IMR-90 (cell line): ENCODE data around the gene IFNA16. TPM values are rescaled to one million over a fixed set of nuclear protein-coding genes. Genes with fewer than 3 reads are reported as not detected.

ENCODE experiments used
- ATAC-seq: fragments of 200-7000 bp; cut with Tn5 transposase; 2 replicates; pipeline ENCODE4 v1.9.1; 2020; ENCODE audit warnings: low read depth, mild to moderate bottlenecking, moderate library complexity
- BruUV-seq: library from RNA; stranded (reverse); fragments of 400-500 nt; replicated peaks from 2 replicates; lab custom pipeline; 2021; lab: Mats Ljungman, UMichigan
- CTCF ChIA-PET: fragments of 300-600 bp; formaldehyde crosslinking; extraction: SDS; loops from one replicate; lab custom pipeline; 2021; ENCODE audit warnings: antibody characterized with exemption; lab: Yijun Ruan, JAX
- POLR2A ChIA-PET: fragments of 300-600 bp; sonication (Branson Sonifier 250); formaldehyde crosslinking; loops from one replicate; lab custom pipeline; 2022; ENCODE audit warnings: antibody characterized with exemption; ENCODE audit not compliant: unreplicated experiment; lab: Charles Lee
- DNase-seq: peaks from one replicate; pipeline ENCODE4 v3.0.0; 2013
- H2AFZ ChIP-seq: replicated peaks from 2 replicates; pipeline ENCODE3; 2013; ENCODE audit warnings: low read length, mild to moderate bottlenecking; ENCODE audit not compliant: poor library complexity
- H2AK5ac ChIP-seq: 2 replicates; pipeline ENCODE4 v1.6.1; 2013; ENCODE audit warnings: low read depth, low read length, inconsistent platforms
- H2AK9ac ChIP-seq: replicated peaks from 2 replicates; pipeline ENCODE3; 2013; ENCODE audit warnings: mild to moderate bottlenecking, low read depth, low read length, moderate library complexity; ENCODE audit not compliant: poor library complexity
- H2BK120ac ChIP-seq: 2 replicates; pipeline ENCODE4 v1.6.1; 2013; ENCODE audit warnings: low read depth, low read length, inconsistent platforms
- H2BK15ac ChIP-seq: 3 replicates; pipeline ENCODE4 v1.6.1; 2013; ENCODE audit warnings: low read depth, low read length, inconsistent platforms
- H2BK20ac ChIP-seq: 2 replicates; pipeline ENCODE4 v1.6.1; 2013; ENCODE audit warnings: low read depth, mild to moderate bottlenecking, inconsistent platforms, low read length, moderate library complexity
- H2BK5ac ChIP-seq: 2 replicates; pipeline ENCODE4 v1.6.1; 2013; ENCODE audit warnings: mild to moderate bottlenecking, low read depth, low read length, inconsistent platforms; ENCODE audit not compliant: poor library complexity, severe bottlenecking
- H3K14ac ChIP-seq: replicated peaks from 2 replicates; pipeline ENCODE4 v1.6.1; 2013; ENCODE audit warnings: low read depth, low read length, inconsistent platforms
- H3K18ac ChIP-seq: 2 replicates; pipeline ENCODE4 v1.6.1; 2013; ENCODE audit warnings: low read depth, low read length, control low read depth
- H3K23ac ChIP-seq: 2 replicates; pipeline ENCODE4 v1.6.1; 2013; ENCODE audit warnings: low read depth, low read length, inconsistent platforms
- H3K27ac ChIP-seq: 2 replicates; pipeline ENCODE4 v1.5.1; 2013; ENCODE audit warnings: mild to moderate bottlenecking, control low read depth, low read length; ENCODE audit not compliant: insufficient read depth
- H3K27me3 ChIP-seq: 2 replicates; pipeline ENCODE4 v1.6.1; 2013; ENCODE audit warnings: low read length; ENCODE audit not compliant: control insufficient read depth, insufficient read depth
- H3K36me3 ChIP-seq: 2 replicates; pipeline ENCODE4 v1.6.1; 2013; ENCODE audit warnings: low read length, mixed read lengths; ENCODE audit not compliant: control insufficient read depth, insufficient read depth
- H3K4ac ChIP-seq: 2 replicates; pipeline ENCODE4 v1.6.1; 2013; ENCODE audit warnings: low read depth, low read length, inconsistent platforms
- H3K4me1 ChIP-seq: 2 replicates; pipeline ENCODE4 v1.6.1; 2013; ENCODE audit warnings: low read length, mixed read lengths; ENCODE audit not compliant: control insufficient read depth, insufficient read depth
- H3K4me2 ChIP-seq: 2 replicates; pipeline ENCODE4 v1.6.1; 2013; ENCODE audit warnings: low read depth, mild to moderate bottlenecking, control low read depth, low read length, moderate library complexity
- H3K4me3 ChIP-seq: 2 replicates; pipeline ENCODE4 v1.5.1; 2013; ENCODE audit warnings: low read depth, mild to moderate bottlenecking, control low read depth, low read length, moderate library complexity; ENCODE audit not compliant: insufficient read depth
- H3K56ac ChIP-seq: 2 replicates; pipeline ENCODE4 v1.6.1; 2013; ENCODE audit warnings: low read length, inconsistent platforms; ENCODE audit not compliant: insufficient read depth; ENCODE audit errors: extremely low read depth
- H3K79me1 ChIP-seq, 2 experiments: 2 replicates each; pipeline ENCODE4 v1.6.1; 2013; ENCODE audit warnings: low read length in 2 of 2, inconsistent platforms in 1 of 2, low read depth in 1 of 2
- H3K9ac ChIP-seq: 2 replicates; pipeline ENCODE4 v1.6.1; 2013; ENCODE audit warnings: low read depth, low read length, control low read depth
- H3K9me1 ChIP-seq: 2 replicates; pipeline ENCODE4 v1.6.1; 2013; ENCODE audit warnings: low read length, inconsistent platforms; ENCODE audit not compliant: insufficient read depth
- H3K9me3 ChIP-seq: 2 replicates; pipeline ENCODE4 v1.6.1; 2013; ENCODE audit warnings: low read length; ENCODE audit not compliant: control insufficient read depth, insufficient read depth
- H4K20me1 ChIP-seq: 2 replicates; pipeline ENCODE4 v1.6.1; 2013; ENCODE audit warnings: low read length, inconsistent platforms; ENCODE audit not compliant: insufficient read depth
- H4K5ac ChIP-seq: 2 replicates; pipeline ENCODE4 v1.6.1; 2013; ENCODE audit warnings: mild to moderate bottlenecking, low read depth, low read length, control low read depth
- H4K8ac ChIP-seq, 2 experiments: 2 replicates each; pipeline ENCODE4 v1.6.1; 2013; ENCODE audit warnings: low read depth in 2 of 2, low read length in 2 of 2, control low read depth in 1 of 2, inconsistent platforms in 1 of 2
- H4K91ac ChIP-seq: 2 replicates; pipeline ENCODE4 v1.6.1; 2013; ENCODE audit warnings: low read depth, low read length, inconsistent platforms; ENCODE audit not compliant: insufficient read depth
- BHLHE40 ChIP-seq: fragments of 150-350 bp; IDR thresholded peaks from 2 replicates; pipeline ENCODE4 v1.6.1; 2016; ENCODE audit warnings: mild to moderate bottlenecking, low read depth, low read length
- CEBPB ChIP-seq: IDR thresholded peaks from 2 replicates; pipeline ENCODE4 v1.6.1; 2012; ENCODE audit warnings: low read depth, low read length, improper control_type of control experiment
- CHD1 ChIP-seq: IDR thresholded peaks from 2 replicates; pipeline ENCODE4 v1.6.1; 2012; ENCODE audit warnings: low read depth, low read length, improper control_type of control experiment
- FOS ChIP-seq: fragments of 150-350 bp; IDR thresholded peaks from 2 replicates; pipeline ENCODE4 v1.6.1; 2016; ENCODE audit warnings: low read depth, low read length
- MAFK ChIP-seq: IDR thresholded peaks from 2 replicates; pipeline ENCODE4 v1.6.1; 2012; ENCODE audit warnings: low read depth, low read length, improper control_type of control experiment
- MAZ ChIP-seq: IDR thresholded peaks from 2 replicates; pipeline ENCODE4 v1.6.1; 2012; ENCODE audit warnings: low read depth, mild to moderate bottlenecking, low read length, improper control_type of control experiment, moderate library complexity, borderline replicate concordance
- MXI1 ChIP-seq: IDR thresholded peaks from 2 replicates; pipeline ENCODE4 v1.6.1; 2012; ENCODE audit warnings: low read depth, mild to moderate bottlenecking, low read length, moderate library complexity, borderline replicate concordance
- NFE2L2 ChIP-seq: fragments of 150-350 bp; IDR thresholded peaks from 2 replicates; pipeline ENCODE4 v1.6.1; 2016; ENCODE audit warnings: low read depth, mild to moderate bottlenecking, low read length
- POLR2A ChIP-seq: IDR thresholded peaks from 2 replicates; pipeline ENCODE4 v1.6.1; 2012; ENCODE audit warnings: mild to moderate bottlenecking, low read depth, low read length
- RCOR1 ChIP-seq: IDR thresholded peaks from 2 replicates; pipeline ENCODE4 v1.6.1; 2012; ENCODE audit warnings: mild to moderate bottlenecking, low read length, improper control_type of control experiment; ENCODE audit not compliant: insufficient replicate concordance
- RFX5 ChIP-seq: IDR thresholded peaks from 2 replicates; pipeline ENCODE4 v1.8.0; 2012; ENCODE audit warnings: low read depth, mild to moderate bottlenecking, low read length, moderate library complexity
- dilution Hi-C: fragments of 300-500 bp; cut with HindIII; formaldehyde crosslinking; loops from one replicate; pipeline ENCODE4 v1.14.3; 2018; ENCODE audit warnings: low sequenced_read_pairs; ENCODE audit not compliant: unreplicated experiment
- in situ Hi-C: fragments of 300-500 bp; cut with MboI; formaldehyde crosslinking; loops from 3 replicates; pipeline ENCODE4 v1.14.3; 2019; ENCODE audit warnings: low sequenced_read_pairs, inconsistent platforms, mixed read lengths
- intact Hi-C: fragments of 100-400 bp; cut with micrococcal nuclease; formaldehyde crosslinking; loops from 2 replicates; pipeline ENCODE4 v1.10.0; 2022
- polyA plus RNA-seq, 3 experiments: library from polyadenylated mRNA; depleted of rRNA; stranded (reverse); fragments of >200 nt; gene quantifications; 2 replicates each; pipeline ENCODE4 v1.2.3, GENCODE V29; 2012; ENCODE audit warnings: low replicate concordance in 1 of 3
- total RNA-seq: library from RNA; depleted of rRNA; stranded (reverse); fragments of >200 nt; gene quantifications from 2 replicates; pipeline ENCODE4 v1.2.3, GENCODE V29; 2012
- TF ChIP-seq, protein P1 (sequence below): fragments of 150-350 bp; IDR thresholded peaks from 2 replicates; pipeline ENCODE4 v1.6.1; 2016; ENCODE audit warnings: low read depth, mild to moderate bottlenecking, low read length, moderate library complexity, borderline replicate concordance
- TF ChIP-seq, protein P2 (sequence below): conservative IDR thresholded peaks from 2 replicates; pipeline ENCODE4 v1.5.1; 2012; ENCODE audit warnings: mild to moderate bottlenecking, low read depth, low read length, improper control_type of control experiment

IFNA16 gene
- total and polyA plus RNA-seq, 2 of the 4 experiments (the other 2 are of a cell fraction), result not detected

GRCh38 chr9:21205204-21205603 is 11.9 kb downstream of the IFNA16 start:
- CTCF ChIA-PET, result no interaction called here
- BruUV-seq, result no TSS peak

More at GRCh38 chr9:21205204-21205603, 11.9 kb downstream of the IFNA16 start:
- Histone ChIP-seq H3K27ac (no peak overlapping the region), H3K36me3 (no peaks in the 10 kb centered on the region), H3K79me1 (no peaks in the 10 kb centered on the region), H2BK5ac (no peak overlapping the region), H3K27me3 (no peaks in the 10 kb centered on the region), H3K9me1 (no peaks in the 10 kb centered on the region), H2BK15ac (no peak overlapping the region), H3K4ac (no peak overlapping the region), H4K91ac (no peak overlapping the region), H2BK120ac (no peak overlapping the region), H3K9ac (no peak overlapping the region), H3K56ac (no peak overlapping the region), H2AFZ (no peak overlapping the region), H2AK9ac (no peak overlapping the region), H3K4me2 (no peak overlapping the region), H2AK5ac (no peak overlapping the region), H2BK20ac (no peak overlapping the region), H3K14ac (no peak overlapping the region), H3K4me3 (no peak overlapping the region), H3K4me1 (no peaks in the 10 kb centered on the region), H4K20me1 (no peaks in the 10 kb centered on the region), H4K8ac (no peak overlapping the region), H3K9me3 (no peaks in the 10 kb centered on the region), H3K23ac (no peak overlapping the region), H4K5ac (no peak overlapping the region), H3K18ac (no peak overlapping the region)
- intact Hi-C loops, result no loop called here
- dilution Hi-C loops, result no loop called here
- no peak for DNase-seq
- in situ Hi-C loops, result loop anchor here (25.0 kb wide), 1 partner anchor 582 kb away; no protein-coding TSS in a partner anchor
- POLR2A ChIA-PET, result no interaction called here
- no peak for TF ChIP-seq POLR2A
- no peak for TF ChIP-seq BHLHE40
- no peak for TF ChIP-seq CHD1
- TF ChIP-seq MAZ, result no peak
- TF ChIP-seq RFX5, result no peak
- TF ChIP-seq RCOR1, result no peak
- TF ChIP-seq NFE2L2, result no peak
- TF ChIP-seq, protein P1, sequence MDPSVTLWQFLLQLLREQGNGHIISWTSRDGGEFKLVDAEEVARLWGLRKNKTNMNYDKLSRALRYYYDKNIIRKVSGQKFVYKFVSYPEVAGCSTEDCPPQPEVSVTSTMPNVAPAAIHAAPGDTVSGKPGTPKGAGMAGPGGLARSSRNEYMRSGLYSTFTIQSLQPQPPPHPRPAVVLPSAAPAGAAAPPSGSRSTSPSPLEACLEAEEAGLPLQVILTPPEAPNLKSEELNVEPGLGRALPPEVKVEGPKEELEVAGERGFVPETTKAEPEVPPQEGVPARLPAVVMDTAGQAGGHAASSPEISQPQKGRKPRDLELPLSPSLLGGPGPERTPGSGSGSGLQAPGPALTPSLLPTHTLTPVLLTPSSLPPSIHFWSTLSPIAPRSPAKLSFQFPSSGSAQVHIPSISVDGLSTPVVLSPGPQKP, result no peak
- TF ChIP-seq MXI1, result no peak
- no peak for TF ChIP-seq CEBPB
- TF ChIP-seq, protein P2, sequence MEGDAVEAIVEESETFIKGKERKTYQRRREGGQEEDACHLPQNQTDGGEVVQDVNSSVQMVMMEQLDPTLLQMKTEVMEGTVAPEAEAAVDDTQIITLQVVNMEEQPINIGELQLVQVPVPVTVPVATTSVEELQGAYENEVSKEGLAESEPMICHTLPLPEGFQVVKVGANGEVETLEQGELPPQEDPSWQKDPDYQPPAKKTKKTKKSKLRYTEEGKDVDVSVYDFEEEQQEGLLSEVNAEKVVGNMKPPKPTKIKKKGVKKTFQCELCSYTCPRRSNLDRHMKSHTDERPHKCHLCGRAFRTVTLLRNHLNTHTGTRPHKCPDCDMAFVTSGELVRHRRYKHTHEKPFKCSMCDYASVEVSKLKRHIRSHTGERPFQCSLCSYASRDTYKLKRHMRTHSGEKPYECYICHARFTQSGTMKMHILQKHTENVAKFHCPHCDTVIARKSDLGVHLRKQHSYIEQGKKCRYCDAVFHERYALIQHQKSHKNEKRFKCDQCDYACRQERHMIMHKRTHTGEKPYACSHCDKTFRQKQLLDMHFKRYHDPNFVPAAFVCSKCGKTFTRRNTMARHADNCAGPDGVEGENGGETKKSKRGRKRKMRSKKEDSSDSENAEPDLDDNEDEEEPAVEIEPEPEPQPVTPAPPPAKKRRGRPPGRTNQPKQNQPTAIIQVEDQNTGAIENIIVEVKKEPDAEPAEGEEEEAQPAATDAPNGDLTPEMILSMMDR, result no peak
- no peak for TF ChIP-seq FOS
- no peak for TF ChIP-seq MAFK
- ATAC-seq, result no peak
